ENCODE measurements around the gene CHTOP.

CHTOP gene

DNA sequence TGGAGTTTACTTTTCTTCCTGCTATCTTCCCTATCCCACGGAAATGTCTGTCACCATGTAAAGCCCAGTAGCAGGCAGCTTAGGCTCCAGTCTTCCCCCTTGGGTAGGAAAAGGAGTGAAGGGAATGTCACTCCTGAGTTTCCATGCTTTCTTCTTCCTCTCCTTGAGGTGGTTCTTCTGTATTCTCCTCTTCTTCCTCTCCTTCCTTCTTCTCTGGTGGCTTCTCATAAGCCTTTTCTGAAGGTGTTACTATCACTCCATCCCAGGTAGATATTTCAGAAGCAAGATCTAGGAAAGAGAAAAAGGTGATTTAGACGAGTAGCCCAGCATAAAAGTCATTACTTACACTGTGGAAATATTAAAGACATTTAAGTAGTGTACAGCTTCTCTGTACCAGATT is 28.4 kb downstream of the CHTOP start:
- Histone ChIP-seq H3K4me3 (ENCODE audit: low read depth, low read length) (no peak overlapping the region), H3K36me3 (ENCODE audit: control insufficient read depth in 2 of 2, insufficient read depth in 1 of 2, low read length in 2 of 2) (peaks cover 59 to 79% of the 10 kb centered on the region in 2 experiments), H3K27ac (ENCODE audit: extremely low read depth, low read depth, low read length) (no peak overlapping the region; the same call in 1 of the 2 replicates), H3K9me3 (ENCODE audit: control insufficient read depth, insufficient read depth, low read depth, low read length) (no peaks in the 10 kb centered on the region), H3K4me1 (ENCODE audit: control insufficient read depth, insufficient read depth, low read length) (0 out of 2 replicates have a peak, but pooled peaks cover 2% of the 10 kb centered on the region)
- ChIA-PET POLR2A (interaction anchor here (0.7 kb wide), 1 partner anchor 148 kb away, joined by 3 read pairs; no protein-coding TSS in a partner anchor), CTCF (no interaction called here)
- TF ChIP-seq ZNF266 (tag by site-specific recombination; IDR thresholded peaks at IDR 0.05; ENCODE audit: low read depth) (no peak), ZNF366 (tag by site-specific recombination; conservative IDR thresholded peaks at IDR 0.05) (peak; percentile 68), ZBTB21 (tag by site-specific recombination; IDR thresholded peaks at IDR 0.05) (no peak), IKZF3 (tag by site-specific recombination; IDR thresholded peaks at IDR 0.05) (peak; percentile 46; the same call in 1 of the 2 replicates), ZNF24 (tag by site-specific recombination; IDR thresholded peaks at IDR 0.05) (no peak), ZNF513 (tag by site-specific recombination; IDR thresholded peaks at IDR 0.05) (0 out of 2 replicates have a peak, but pooled peaks have one; percentile 14), PRDM1 (tag by site-specific recombination; IDR thresholded peaks at IDR 0.05) (peak; percentile 60; the same call in 1 of the 2 replicates), SP7 (tag by site-specific recombination; IDR thresholded peaks at IDR 0.05) (no peak), ZFP69B (tag by site-specific recombination; IDR thresholded peaks at IDR 0.05) (no peak)

DNA sequence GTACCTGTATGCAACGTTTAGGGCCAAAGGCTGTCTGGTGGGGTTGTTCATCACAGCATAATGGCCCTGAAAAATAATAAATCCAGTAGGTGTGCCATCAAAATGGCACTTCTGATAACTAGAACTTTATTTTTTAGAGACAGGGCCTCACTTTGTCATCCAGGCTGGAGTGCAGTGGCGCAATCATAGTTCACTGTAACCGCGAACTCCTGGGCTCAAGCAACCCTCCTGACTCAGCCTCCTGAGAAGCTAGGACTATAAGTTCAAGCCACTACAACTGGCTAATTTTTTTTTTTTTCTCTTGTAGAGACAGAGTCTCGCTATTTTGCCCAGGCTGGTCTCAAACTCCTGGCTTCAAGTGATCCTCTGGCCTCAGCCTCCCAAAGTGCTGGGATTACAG is 29.3 kb downstream of the CHTOP start:
- H3K9me3 ChIP-seq (ENCODE audit: control insufficient read depth, insufficient read depth, low read depth, low read length): no peaks in the 10 kb centered on the region
- 0 out of 2 replicates have a peak, but pooled peaks cover under 1% of the 10 kb centered on the region for H3K4me1 ChIP-seq (ENCODE audit: control insufficient read depth, insufficient read depth, low read length)
- no peak overlapping the region for H3K27ac ChIP-seq (ENCODE audit: extremely low read depth, low read depth, low read length)
- no peak overlapping the region for H3K4me3 ChIP-seq (ENCODE audit: low read depth, low read length)
- H3K36me3 ChIP-seq (ENCODE audit: control insufficient read depth in 2 of 2, insufficient read depth in 1 of 2, low read length in 2 of 2): peaks cover 69 to 88% of the 10 kb centered on the region in 2 experiments
- CTCF ChIA-PET: interaction anchor here (0.6 kb wide), 1 partner anchor 133 kb away, joined by 3 read pairs; no protein-coding TSS in a partner anchor
- POLR2A ChIA-PET: no interaction called here
- TF ChIP-seq ZBTB6 (tag by site-specific recombination; IDR thresholded peaks at IDR 0.05) (peak; percentile 20; the same call in 1 of the 2 replicates), ZNF148 (tag by site-specific recombination; IDR thresholded peaks at IDR 0.05; ENCODE audit: borderline replicate concordance) (no peak), REPIN1 (tag by site-specific recombination; IDR thresholded peaks at IDR 0.05; ENCODE audit: low read depth) (no peak), ZFP41 (tag by site-specific recombination; IDR thresholded peaks at IDR 0.05; ENCODE audit: borderline replicate concordance) (no peak), ZNF398 (tag by site-specific recombination; IDR thresholded peaks at IDR 0.05) (no peak)
